Measurements from ENCODE around the gene RAB23.
"Not testable (repeated sequence)": the region's sequence is repeated elsewhere in the genome, so short reads cannot be mapped to it uniquely, and the experiment has no call there.

RAB23 gene

DNA sequence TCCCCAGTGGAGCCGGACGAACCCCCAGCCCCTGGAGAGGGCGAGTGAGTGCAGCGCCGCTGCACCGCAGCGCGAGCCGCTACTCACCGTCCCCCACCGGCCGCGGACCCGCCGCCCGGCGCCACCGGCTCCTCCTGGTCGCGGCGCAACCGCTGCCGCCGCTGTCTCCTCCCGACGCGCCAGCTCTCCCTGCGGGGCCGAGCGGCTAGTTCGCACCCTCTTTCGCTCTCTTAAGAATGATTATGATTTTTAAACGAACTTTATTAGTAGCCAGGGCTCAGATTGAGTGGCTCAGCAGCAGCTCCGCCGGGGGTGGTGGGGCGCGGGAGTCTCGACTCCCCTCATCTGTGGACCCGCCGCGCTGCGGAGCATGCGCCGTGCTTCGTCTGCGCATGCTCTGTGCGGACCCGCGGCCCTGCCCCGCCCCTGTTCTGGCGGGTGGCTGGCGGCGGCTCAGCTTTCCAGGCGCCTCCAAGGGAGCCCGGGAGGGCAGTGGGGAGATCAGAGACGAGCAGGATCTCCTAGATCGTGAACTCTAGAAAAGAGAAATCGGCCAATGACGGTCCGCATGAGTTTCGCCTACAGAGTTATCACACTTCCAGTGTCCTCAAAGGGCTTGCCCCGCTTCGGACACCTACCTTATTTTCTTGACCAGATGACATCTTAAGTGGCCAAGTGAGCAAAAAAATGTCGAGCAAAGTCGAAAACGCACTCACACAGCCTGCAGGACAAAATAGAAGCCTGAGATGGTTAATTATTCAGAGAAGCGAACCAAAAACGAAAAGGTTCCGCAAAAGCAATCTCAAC is at the start of gene RAB23:
Gene RAB23 (minus strand): TSS at position 372 of the 807 bp plus-strand sequence. CDS start 11,927 bp downstream, outside the sequence.
- DNase-seq (ENCODE audit: low read depth): peak; percentile 68

DNA sequence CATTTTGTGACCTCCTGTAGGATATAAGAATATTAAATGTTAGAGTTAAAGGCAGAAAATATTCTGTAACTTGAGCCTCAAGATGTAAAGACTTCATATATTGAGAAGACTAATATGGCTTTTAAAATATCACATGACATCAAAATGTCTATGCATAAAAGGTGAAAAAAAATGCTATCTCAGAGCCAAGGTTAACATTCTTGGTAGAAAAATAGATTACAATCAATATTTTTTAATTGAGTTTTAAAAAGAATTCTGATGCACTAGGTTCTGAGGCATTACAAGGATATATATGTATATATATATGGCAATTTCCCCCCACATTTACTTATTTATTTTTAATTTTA is 46.2 kb upstream of the RAB23 start:
- no peak for DNase-seq (ENCODE audit: low read depth)

DNA sequence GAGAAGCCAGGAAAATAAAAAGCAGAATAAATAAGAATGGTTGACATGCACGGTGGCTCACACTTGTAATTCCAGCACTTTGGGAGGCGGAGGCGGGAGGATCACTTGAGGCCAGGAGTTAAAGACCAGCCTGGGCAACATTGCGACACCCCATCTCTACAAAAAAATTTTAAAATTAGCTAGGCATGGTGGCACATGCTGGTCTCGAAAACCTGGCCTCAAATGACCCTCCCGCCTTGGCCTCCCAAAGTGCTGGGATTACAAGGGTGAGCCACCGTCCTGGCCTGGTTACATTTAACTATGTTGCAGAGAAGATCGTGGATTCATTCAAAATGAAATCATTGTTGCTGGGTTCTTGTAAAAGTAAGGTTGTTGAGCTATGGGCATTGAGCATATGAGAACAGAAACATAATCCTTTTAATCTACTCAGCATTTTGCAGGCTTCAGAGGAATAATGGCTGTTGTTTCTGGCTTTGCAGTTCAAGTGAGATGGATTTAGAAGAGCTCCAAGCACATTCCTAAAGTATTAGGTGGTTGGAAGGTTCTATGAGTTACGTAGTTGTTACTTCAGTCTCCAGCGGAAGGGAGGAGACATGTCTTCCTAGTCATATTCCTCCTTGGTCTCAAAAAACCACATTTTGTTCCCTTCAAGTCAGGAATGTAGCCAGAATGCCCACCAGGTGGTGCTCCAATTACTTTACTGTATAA is 45.6 kb upstream of the RAB23 start:
- DNase-seq (ENCODE audit: low read depth): peak; percentile 94

DNA sequence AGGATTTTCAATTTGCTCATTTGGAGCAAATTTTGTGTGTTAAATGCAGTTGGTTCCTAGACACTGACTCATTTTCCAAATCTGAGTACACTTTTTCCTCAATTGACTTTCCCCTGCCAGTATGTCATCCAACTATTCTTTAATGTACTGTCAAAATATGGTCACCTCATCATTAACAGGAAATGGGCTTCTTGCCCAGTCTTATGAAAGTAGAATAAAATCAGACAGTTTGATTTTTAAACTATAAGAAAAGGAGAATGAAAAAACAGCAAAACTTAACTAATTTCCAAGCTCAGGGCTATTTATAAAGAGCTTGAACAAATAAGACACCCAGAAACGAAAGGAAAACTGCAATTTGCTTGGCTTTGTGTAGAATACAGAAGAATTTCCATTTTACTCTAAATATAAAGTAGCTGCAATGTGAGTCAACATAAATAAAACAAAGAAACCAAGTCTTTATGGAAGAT is 43.7 kb upstream of the RAB23 start:
- peak; percentile 33 for DNase-seq (ENCODE audit: low read depth)

DNA sequence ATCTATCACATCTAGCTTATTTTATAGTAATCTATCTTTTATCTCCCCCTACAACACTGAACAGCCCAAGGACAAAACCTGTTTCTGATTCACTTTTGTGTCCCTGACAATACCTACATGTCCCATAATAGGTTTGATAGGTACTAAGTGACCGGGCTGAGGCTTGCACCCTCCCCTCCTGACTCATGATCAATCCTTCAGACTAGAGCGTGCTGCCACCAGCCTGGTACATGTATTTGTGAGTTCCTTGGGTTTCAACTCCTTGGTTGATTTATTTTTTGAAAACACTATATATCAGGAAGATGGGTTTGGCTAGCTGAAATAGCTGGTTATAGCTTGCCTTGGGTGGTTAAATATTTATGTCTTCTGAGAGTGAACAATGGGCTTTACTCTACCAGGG is 41.6 kb upstream of the RAB23 start:
- DNase-seq (ENCODE audit: low read depth): no peak

DNA sequence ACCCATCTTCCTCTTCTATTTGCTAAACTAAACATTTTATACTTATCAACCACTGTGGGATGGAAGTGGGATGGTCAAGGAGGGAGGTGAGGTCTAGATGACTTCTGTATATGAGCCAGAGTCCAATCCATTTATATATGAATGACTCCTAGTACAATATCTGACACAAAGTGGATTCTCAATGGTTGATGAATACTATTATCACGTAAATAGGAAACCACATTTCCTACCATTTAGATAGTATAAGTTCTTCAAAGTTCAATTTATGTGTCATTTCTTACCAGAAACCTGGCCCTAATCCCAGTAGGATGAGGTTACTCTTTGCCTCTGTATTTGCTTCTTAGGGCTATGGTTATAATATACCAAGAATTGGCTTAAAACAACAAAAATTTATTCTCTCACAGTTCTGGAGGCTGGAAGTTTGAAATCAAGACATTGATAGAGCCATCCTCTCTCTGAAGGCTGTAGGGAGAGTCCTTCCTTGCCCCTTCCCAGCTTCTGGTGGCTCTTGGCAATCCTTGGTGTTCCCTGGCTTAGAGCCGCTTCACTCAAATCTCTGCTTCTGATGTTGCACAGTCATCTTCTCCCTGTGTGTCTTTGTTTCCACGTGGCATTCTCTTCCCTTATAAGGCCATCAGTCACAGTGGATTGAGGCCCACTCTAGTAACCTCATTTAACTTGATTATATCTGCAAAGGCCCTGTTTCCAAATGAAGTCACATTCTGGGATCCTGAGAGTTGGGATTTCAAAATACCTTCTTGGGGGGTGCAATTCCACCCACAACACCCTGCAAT is 41.0 kb upstream of the RAB23 start:
- DNase-seq (ENCODE audit: low read depth): peak; percentile 83

DNA sequence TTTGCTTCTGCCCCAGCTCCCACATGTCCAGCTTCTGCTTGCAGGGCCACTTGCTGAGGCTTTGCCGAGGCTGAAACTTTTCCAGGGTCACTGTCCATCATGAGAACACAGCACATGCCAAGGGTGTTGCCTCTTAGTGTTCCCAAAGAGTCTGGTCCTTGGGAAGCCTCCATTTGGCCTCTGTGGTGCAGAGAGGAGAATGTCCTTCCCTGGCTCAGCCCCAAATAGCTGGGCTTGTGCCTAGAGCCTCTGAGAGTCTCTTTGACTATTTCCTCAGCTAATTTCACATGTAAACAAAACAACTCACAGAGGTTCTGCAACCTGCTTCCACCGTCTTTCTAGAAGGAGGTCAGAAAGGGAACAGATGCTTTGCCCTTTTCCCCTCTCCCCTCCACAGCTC is 40.4 kb upstream of the RAB23 start:
- DNase-seq (ENCODE audit: low read depth): peak; percentile 65

DNA sequence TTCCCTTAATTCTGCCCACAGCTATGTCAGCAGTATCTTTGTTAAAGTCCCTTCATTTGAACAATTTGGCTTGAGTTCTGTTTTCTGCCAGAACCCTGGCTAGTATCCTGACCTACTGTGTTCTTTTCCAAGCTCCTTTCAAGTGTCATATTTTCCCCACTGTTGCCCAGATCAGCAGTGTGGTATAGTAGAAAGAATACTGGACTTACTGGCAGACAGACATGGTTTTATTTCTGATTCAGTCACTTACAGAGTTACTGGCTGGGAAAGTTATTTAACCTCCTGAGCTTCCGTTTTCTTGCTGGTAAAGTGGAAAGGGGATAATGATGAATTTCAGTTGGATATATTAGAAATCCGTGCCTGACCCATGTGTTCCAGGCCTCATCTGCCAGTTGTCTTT is 39.8 kb upstream of the RAB23 start:
- no peak for DNase-seq (ENCODE audit: low read depth)

DNA sequence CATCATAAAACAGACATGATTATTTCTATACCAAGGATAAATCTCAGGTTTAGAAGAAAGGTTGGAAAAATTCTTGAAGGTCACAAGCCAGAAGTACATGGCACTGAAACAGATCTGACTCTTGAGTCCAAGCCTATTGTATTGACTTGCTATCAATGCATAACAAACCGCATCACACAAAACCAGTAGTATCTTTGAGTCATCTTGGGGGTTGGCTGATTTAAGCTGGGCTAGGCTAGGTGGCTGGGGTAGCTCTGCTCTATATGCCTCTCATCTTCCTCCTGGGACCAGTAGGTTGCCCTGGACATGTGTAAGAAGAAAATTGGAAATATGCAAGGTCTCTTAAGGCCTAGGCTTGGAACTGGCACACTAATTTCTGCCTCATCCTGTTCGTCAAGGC is 37.0 kb upstream of the RAB23 start:
- no peak for DNase-seq (ENCODE audit: low read depth)

DNA sequence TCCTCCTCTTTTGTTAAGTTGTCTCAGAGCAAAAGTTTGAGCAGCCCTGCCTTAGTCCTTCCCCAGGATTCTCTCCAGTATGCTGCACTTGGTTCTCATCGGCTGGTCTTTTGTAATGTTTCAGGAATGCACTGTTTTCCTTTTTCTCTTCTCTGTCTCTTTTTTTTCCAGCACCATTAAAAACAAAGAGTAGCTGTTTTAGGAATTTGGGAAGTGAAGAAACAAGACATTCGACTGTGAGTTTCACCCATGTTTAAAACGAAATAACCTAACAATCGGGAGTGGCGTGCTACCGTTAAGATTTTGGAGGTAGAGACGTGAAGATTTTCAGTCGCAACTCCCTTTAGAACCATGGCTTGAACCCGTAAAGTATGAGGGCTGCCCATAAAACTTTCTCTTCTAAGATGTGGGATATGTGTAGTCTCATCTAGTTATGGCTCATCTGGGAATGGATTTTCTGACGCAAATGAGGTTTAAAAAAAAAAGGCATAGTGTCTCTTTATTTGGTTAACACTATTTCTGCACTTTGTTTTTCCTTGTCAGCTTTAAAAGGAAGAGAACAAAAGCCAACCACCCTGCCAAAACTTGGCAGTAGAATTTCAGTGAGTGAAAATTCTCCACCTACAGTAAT is 35.9 kb upstream of the RAB23 start:
- DNase-seq (ENCODE audit: low read depth): peak; percentile 76

DNA sequence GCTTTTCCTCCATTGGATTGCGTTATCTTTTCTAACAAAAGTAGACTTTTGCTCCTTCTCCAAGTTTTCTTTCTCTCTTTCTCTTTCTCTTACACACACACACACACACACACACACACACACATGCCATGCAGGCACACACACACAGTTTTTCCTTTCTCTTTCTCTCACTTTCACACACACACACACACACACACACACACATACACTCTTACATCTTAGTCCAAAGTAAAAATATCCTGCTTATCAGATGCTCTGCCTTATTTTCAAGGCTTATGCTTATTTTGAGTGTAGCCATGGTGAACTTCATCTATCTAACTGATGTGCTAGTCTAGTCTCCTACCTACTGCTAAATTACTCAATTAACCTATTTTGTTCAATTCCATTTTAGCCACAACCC is 34.4 kb upstream of the RAB23 start:
- DNase-seq (ENCODE audit: low read depth): no peak

DNA sequence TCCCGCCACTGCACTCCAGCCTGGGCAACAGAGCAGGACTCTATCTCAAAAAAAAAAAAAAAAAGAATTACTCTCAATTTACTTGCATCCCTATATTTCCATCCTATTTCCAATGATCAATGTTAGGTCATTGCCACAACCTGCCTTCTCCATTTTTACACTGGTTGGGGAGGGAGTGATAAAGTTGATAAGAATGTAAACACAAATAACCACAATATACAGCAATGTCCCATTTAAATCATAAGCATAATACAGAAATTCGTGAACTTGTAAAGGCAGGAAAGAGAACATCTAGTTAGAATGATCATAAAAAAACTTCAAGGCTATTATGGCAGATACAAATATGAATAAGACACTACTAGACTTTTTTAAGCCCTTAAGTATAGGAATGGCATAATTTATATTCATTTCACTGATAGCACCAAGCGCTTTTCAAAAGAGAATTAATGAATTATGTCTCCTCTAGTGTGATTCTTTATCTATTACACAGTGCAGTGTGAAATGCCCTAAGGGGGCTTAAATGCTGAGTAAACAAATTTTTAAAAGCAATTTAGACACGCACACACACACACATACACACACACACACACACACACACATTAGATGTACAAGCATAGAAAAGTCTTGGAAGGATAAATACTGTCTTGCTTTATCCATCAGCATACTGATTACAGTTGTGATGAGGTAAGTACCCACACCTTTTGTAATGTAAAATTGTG is 33.5 kb upstream of the RAB23 start:
- DNase-seq (ENCODE audit: low read depth): no peak

DNA sequence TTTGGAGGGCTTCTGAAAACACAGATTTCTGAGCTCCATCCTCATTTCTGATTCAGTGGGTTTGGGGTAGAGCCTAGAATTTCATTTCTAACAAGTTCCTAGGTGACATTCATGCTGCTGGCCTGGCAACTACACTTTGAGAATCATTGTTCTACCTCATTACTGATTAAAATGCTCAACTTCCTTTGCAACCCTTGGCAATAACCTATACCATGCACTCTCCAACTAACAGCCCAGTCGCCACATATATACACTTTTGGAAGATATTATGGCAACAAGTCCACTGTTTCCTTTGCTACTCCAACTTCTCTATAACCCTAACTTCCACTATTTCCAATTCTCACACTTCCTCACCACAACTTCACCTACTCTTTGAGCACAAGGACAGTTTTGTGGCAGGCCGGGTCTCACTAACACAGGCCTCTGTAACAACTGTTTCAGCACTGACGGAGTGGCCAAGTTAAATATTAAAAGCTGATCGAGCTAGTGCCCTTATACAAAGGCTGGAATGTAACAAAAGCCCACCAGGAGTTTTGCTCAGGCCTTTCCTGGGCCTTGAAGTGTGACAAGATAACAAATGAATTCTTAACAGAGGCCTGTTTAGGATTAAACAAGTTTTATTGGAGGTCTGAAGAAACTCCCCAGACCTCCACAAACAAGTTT is 32.1 kb upstream of the RAB23 start:
- no peak for DNase-seq (ENCODE audit: low read depth)

DNA sequence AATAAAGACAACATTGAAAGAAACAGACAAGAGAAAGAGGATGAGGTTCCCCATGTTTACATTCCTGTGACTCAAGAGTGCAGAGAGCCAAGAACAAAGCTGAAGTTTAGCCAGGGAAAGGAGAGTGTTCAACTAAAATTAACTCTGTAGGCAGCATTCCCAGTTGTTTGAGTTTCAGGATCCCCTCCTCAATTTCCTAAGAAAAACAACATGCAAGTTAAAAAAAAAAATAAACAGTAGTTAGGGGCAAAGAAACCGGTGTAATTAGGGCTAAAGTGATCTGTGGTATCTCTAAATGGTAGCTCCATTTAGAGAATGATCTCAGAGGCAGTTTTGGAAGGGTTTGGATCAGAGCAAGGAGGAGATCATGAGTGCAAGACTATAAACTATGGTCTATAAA is 30.9 kb upstream of the RAB23 start:
- peak; percentile 40 for DNase-seq (ENCODE audit: low read depth)

DNA sequence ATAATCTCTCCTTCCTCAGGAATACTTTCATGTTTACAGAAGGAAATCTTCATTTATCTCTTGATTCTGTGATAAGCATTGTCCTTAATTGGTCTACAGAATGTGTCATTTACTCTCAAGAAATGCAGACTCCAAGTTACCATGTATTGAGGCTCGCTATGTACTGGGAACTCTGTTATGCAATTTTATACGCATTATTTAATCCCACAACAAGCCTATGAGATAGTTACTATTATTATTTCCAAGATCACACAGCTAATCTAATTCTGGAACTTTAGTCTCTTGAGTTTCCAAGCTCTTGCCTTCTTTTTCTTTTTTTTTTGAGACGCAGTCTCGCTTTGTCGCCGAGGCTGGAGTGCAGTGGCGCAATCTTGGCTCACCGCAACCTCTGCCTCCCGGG is 30.0 kb upstream of the RAB23 start:
- no peak for DNase-seq (ENCODE audit: low read depth)

DNA sequence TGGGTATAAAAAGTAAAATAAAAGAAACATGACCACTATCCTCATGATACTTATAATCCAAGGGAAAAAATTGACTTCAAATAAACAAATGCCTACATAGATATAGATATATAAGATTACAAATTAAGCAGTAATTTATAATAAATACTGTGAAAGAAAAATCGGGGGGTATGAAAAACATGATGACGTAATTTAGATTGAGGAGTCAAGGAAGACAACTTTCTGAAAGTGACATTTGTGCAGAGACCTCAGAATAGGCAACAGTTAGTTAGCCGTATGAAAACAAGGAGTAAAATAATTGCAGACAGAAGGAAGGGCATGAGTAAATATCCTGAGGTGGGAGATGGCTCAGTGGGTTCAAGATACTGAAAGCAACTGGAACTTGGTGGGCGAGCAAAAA is 28.2 kb upstream of the RAB23 start:
- DNase-seq (ENCODE audit: low read depth): no peak

DNA sequence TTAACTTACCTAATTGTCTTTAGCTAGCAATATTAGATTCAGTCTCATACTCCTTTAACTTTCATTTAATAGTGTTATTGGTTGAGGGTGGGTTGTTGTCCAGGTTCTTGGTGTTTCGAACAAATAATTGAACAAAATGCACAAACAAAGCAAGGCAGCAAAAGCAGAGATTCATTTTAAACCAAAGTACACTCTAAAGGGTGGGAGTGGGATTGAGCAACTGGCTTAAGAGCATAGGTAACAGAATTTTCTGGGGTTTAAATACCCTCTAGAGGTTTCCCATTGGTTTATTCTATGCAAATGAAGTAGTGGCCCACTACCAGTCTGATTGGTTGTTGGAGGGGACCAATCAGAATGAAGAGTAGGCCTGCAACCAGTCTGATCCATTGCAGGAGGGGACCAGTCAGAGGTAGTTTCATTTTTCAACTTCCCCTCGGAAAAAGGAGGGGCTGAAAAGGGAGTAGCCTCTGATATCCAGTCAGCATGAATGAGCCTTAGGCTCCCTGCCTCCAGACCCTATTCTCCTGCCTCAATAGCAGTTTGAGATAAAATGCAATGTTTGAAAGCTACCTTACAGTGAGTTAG is 26.3 kb upstream of the RAB23 start:
- no peak for DNase-seq (ENCODE audit: low read depth)

DNA sequence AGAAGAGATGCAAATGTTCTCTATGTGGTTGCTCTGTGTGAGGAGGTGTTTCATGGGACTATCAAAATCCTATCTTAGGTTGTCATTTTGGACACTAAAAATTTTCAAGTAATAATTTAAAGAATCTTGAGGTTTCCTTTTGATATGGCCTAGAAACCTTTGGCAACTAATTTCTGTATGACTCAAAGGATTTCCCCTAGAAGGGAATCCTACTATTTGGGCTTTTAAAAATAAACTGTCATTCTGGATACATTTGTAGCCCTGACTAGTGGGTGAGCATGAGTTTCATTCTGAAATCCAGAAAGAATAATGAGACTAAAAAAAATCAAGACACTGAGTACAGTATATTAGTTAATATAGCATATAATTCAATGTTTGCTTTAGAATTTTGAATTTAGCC is 25.5 kb upstream of the RAB23 start:
- no peak for DNase-seq (ENCODE audit: low read depth)

DNA sequence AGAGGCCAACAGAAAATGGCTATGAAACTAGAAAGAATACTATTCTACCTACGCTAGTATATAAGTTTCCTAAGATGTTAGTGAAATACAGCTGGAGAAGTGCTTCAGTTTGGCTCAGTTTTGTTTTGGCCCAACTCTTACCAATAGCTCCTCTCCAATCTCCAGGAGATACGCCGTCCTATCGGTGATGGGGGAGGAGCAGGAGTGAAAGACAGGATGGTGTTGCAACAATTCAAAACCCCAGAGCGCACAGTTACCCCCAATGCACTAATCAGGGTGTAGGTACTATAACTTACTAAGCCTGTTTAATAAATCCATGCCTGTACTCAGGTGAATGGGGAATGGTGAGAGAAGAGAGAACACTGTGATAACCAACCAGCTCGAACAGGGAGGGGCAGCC is 24.2 kb upstream of the RAB23 start:
- no peak for DNase-seq (ENCODE audit: low read depth)

DNA sequence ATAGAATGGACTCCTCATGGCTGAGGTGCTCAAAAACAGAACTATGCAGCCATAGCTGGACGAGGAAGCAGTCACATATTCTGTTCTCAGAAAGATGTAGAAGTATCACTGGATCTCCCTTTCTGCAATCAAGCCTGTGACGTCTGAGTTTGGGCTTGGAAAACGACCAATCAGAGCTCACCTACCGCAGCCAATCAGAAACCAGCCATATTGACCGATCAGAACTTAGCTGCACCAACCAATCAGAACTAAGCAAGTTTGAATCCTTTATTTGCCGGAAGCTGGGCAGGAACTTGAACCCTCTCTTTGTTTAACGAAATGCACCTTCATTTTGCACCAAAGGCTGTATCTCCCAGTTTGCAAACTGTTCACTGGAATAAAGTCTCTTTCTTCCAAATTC is 21.8 kb upstream of the RAB23 start:
- DNase-seq (ENCODE audit: low read depth): no peak

DNA sequence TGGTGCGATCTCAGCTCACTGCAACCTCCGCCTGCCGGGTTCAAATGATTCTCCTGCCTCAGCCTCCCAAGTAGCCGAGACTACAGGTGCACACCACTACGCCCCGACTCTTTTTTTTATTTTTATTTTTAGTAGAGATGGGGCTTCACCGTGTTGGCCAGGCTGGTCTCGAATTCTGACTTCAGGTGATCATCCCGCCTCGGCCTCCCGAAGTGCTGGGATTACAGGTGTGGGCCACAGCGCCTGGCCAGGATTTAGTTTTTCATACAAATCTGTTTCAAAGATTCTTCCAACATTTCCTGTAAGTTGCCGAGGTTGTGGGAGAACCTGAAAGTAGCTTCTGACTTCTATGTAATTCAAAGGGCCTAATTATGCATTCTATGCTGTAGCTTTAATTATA is 21.4 kb upstream of the RAB23 start:
- DNase-seq (ENCODE audit: low read depth): not testable (repeated sequence)
